Activated T-cell treated with anti-CD3 and anti-CD28 coated beads, Interleukin-2, amount 50 U/mL, for 4 hours (primary cell): Measurements from ENCODE around the gene STARD3. TPM values are rescaled to one million over a fixed set of nuclear protein-coding genes. Genes with fewer than 3 reads are reported as not detected.

Experiments
- ATAC-seq, 2 donors: fragments of 200-7000 bp; cut with Tn5 transposase; one replicate each; pipeline ENCODE4 v1.10.0; 2021
- DNase-seq: peaks from one replicate; pipeline ENCODE4 v3.0.0-alpha.2; 2020
- H3K27me3 Mint-ChIP-seq: one replicate; pipeline ENCODE4 v1.8.0; 2021; ENCODE audit warnings: low read depth, mixed read lengths
- H3K36me3 Mint-ChIP-seq: one replicate; pipeline ENCODE4 v1.8.0; 2022; ENCODE audit warnings: mixed read lengths; ENCODE audit not compliant: insufficient read depth
- H3K4me1 Mint-ChIP-seq: one replicate; pipeline ENCODE4 v1.8.0; 2021; ENCODE audit warnings: low read depth, mixed read lengths
- H3K4me3 Mint-ChIP-seq: one replicate; pipeline ENCODE4 v1.8.0; 2021; ENCODE audit warnings: mild to moderate bottlenecking, moderate library complexity, mixed read lengths
- H3K9me3 Mint-ChIP-seq: one replicate; pipeline ENCODE4 v1.8.0; 2021; ENCODE audit warnings: mixed read lengths
- total RNA-seq, 3 donors: library from RNA; stranded (reverse); gene quantifications; one replicate each; pipeline ENCODE4 v1.2.1, GENCODE V29; 2021

STARD3 gene
- total RNA-seq, 3 donors from 2014 or later: 66.0 to 67.1 (median 66.4) TPM

DNA sequence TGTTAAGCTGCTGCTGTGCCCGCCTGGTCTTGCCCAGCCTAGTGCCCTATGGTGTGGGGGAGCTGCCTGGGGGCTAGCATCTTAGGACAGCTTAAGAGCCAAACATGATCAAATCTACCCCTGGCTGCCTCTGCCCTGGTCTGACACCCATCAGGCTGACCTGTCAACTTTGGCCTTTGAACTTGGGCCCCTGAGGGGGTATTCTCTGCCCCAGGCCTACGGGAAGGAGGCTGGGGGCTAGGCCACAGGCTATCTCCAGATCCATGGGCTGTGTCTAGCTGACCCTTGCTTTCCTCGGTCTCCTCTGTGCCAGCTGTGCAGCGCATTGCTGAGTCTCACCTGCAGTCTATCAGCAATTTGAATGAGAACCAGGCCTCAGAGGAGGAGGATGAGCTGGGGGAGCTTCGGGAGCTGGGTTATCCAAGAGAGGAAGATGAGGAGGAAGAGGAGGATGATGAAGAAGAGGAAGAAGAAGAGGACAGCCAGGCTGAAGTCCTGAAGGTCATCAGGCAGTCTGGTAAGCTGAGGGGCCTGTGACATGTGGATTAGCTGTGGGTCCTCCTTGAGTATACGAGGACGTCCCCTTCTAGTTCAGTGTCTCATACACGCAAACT, 3.3 kb upstream of the STARD3 start:
- no peaks in the 10 kb centered on the region for H3K9me3 Mint-ChIP-seq
- no peak overlapping the region for H3K4me3 Mint-ChIP-seq
- H3K27me3 Mint-ChIP-seq: peaks cover 5% of the 10 kb centered on the region
- H3K4me1 Mint-ChIP-seq: peaks cover 23% of the 10 kb centered on the region
- no peak for DNase-seq
- no peak for ATAC-seq
- H3K36me3 Mint-ChIP-seq: peaks cover 2% of the 10 kb centered on the region

DNA sequence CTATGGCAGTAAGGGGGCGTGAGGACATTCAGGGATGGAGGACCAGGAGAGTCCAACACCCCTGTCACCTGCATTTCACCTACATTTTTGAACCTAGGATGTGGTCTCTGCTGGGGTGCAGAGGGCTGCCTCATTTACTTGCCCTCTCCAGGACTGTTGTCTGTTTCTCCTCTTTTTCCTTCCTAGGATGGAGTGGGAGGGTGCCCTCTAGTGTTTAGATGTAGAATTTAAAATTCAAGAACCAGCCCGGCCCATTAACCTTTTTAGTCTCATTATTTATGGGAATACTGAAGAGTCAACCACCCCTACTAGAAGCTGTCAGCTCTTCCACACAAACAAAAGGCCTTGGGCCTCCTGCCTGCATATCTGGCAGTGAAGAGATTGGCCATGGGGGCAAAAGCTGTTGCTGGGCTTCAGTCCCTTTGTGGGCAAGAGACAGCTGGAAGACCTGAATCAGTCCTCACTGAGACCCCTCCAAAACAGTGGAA, 2.5 kb upstream of the STARD3 start:
- ATAC-seq (no peak), DNase-seq (no peak)
- H3K9me3 Mint-ChIP-seq: no peaks in the 10 kb centered on the region
- peaks cover 2% of the 10 kb centered on the region for H3K36me3 Mint-ChIP-seq
- peaks cover 2% of the 10 kb centered on the region for H3K27me3 Mint-ChIP-seq
- peaks cover 30% of the 10 kb centered on the region for H3K4me1 Mint-ChIP-seq
- no peak overlapping the region for H3K4me3 Mint-ChIP-seq

DNA sequence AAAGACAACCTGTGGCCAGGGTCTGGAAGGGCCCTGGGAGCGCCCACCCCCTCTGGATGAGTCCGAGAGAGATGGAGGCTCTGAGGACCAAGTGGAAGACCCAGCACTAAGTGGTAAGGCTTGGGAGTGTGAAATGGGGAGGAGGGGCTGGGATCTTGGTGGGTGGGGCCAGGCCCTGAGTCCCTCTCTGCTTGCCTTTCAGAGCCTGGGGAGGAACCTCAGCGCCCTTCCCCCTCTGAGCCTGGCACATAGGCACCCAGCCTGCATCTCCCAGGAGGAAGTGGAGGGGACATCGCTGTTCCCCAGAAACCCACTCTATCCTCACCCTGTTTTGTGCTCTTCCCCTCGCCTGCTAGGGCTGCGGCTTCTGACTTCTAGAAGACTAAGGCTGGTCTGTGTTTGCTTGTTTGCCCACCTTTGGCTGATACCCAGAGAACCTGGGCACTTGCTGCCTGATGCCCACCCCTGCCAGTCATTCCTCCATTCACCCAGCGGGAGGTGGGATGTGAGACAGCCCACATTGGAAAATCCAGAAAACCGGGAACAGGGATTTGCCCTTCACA, 1.2 kb upstream of the STARD3 start:
- Mint-ChIP-seq H3K36me3 (peaks cover 2% of the 10 kb centered on the region), H3K4me3 (peak overlapping the region; percentile 96), H3K4me1 (peaks cover 40% of the 10 kb centered on the region), H3K27me3 (peaks cover 1% of the 10 kb centered on the region), H3K9me3 (no peaks in the 10 kb centered on the region)
- no peak for DNase-seq
- ATAC-seq: no peak

DNA sequence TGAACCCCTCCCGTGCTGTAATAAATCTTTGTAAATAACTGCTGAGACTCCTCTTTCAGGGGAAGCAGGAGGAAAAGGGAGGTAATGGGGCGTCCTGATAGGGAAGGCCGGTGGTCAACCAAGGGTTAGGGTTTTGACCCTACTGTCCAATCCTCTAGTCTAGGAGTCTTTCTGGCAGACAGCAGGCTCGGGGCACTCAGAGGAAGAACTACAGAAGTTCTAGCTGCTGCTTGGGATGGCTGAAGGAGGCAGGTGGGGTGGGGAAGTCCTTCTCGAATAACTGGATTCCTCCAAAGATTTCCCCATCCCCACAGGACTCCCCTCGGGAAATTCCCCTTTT, 387 bp upstream of the STARD3 start:
- no peak for DNase-seq
- Mint-ChIP-seq H3K27me3 (no peaks in the 10 kb centered on the region), H3K4me3 (peak overlapping the region; percentile 96), H3K36me3 (peaks cover 2% of the 10 kb centered on the region), H3K4me1 (peaks cover 47% of the 10 kb centered on the region), H3K9me3 (no peaks in the 10 kb centered on the region)
- peak in 1 of 2 donors; percentile 1 for ATAC-seq

DNA sequence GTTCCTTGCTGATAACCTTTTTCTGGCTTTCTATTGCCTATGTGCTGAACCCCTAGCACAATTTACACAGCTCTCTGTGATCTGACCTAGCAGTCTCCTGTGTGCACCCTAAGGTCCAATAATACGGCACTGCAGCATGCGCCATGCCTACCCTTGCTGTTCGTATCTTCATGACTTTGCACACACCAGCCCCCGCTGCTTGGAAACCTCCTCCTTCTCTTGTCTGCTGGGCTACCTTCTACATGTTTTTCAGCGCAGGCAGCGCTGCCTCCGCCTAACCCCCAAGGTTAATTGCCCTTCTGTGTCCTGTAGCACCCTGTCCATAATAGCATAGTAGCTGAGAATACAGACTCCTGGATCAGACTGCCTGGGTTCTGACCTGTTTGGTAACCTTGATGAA, 1.4 kb downstream of the STARD3 start:
- DNase-seq: no peak
- Mint-ChIP-seq H3K4me1 (peaks cover 62% of the 10 kb centered on the region), H3K27me3 (no peaks in the 10 kb centered on the region), H3K4me3 (peak overlapping the region; percentile 96), H3K9me3 (no peaks in the 10 kb centered on the region), H3K36me3 (peaks cover 2% of the 10 kb centered on the region)
- no peak for ATAC-seq

DNA sequence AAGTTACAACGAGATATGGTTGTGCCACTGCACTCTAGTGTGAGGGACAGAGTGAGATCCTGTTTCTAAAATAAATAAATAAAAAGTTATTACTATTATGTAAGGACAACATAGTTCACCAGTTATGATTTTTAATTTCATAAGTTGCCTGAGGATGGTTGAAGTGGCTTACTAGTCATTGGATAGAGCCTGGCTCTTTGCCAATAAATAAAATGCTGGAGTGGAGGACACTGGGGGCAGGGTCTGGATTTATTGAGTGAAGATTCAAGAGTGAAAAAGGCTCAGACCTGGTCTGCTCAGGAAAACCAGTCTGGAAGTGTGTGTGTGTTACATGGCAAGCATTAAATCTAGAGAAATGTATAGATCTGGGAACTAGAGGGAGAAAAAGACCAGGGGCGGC, 2.1 kb downstream of the STARD3 start:
- ATAC-seq (no peak), DNase-seq (no peak)
- Mint-ChIP-seq H3K27me3 (no peaks in the 10 kb centered on the region), H3K4me3 (no peak overlapping the region), H3K9me3 (no peaks in the 10 kb centered on the region), H3K36me3 (peaks cover 2% of the 10 kb centered on the region), H3K4me1 (peaks cover 69% of the 10 kb centered on the region)

DNA sequence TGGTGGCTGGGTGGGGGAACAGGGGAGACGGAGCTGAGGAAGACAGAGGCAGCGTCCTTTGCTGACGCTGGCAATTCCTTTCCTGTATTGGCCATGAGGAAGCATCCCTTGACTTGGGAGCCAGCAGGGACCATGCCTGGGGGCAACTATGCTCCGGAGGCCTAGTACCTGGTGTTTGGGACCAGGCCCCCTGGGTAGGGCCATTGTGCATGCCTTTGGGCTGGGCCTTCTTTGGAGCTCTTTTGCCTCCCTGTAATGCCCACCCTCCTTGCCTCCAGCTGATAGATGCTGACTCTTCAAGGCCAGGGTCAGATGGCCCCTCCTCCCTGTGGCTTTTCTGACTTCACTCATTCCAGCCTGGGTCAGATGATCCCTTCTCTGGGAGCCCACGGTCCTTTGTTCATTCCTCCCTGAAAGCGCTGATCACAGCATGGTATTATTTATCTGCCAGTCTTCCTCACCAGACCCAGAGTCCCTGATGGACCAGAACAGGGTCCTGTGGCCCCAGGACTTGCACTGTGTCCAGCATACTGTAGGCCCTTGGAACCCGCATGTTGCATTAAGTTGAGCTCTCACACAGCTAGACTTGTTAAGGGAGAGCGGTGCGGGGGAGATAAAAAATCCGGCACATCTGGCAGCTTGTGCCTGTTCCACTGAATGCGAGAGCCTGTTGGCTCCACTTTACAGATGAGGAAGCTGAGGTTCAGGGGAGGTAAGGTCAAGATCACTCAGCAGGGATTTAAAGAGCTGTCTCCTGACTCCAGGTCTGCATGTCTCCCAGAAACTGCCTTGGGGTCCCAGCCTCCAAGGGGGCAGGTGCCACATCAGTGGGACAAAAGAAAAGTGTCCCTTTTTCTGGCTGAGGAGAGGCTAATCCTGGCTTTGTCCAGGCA, 2.9 kb downstream of the STARD3 start:
- Mint-ChIP-seq H3K27me3 (no peaks in the 10 kb centered on the region), H3K4me3 (peak overlapping the region; percentile 55), H3K4me1 (peaks cover 68% of the 10 kb centered on the region), H3K9me3 (no peaks in the 10 kb centered on the region), H3K36me3 (peaks cover 2% of the 10 kb centered on the region)
- ATAC-seq: no peak
- DNase-seq: no peak

DNA sequence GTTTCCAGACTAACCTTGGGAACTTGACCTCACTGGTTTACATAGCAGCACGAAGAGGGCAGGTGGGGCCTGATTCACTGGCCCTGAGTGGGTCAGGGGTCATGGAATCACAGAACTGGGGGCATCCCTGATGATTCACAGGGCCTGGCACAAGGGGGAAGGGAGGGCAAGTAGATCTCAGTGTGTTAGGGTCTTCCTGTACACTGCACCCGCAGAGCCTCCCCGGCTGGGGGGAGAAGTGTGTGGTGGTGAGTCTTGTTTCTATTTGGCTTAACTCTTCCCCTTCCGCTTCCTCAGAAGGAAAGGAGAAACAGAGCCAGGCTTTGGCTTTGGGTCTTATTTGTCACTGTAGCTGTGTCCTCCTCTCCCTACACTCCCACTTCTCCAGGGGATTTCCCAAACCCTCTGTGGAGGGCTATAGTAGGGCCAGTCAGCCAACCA, 3.7 kb downstream of the STARD3 start:
- H3K36me3 Mint-ChIP-seq: peaks cover 2% of the 10 kb centered on the region
- no peak for DNase-seq
- H3K9me3 Mint-ChIP-seq: no peaks in the 10 kb centered on the region
- peaks cover 74% of the 10 kb centered on the region for H3K4me1 Mint-ChIP-seq
- no peak overlapping the region for H3K4me3 Mint-ChIP-seq
- ATAC-seq: no peak
- no peaks in the 10 kb centered on the region for H3K27me3 Mint-ChIP-seq

DNA sequence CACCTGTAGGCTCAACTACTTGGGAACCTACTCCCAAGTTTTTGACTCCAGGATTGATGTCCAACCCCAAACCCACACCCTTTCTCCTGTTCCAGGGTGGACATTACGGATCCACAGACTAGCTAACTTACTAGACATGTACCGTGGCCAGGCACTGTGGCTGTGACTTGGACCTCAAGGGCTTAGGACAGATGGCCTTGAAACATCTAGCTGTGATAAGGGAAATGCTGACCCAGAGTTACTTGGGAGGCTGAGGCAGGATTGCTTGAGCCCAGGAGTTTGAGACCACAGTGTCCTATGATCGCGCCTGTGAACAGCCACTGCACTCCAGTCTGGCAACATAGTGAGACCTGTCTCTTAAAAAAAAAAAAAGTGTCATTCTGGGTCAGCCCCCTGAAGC, 4.2 kb downstream of the STARD3 start:
- no peaks in the 10 kb centered on the region for H3K27me3 Mint-ChIP-seq
- H3K4me3 Mint-ChIP-seq: no peak overlapping the region
- H3K36me3 Mint-ChIP-seq: peaks cover 2% of the 10 kb centered on the region
- no peaks in the 10 kb centered on the region for H3K9me3 Mint-ChIP-seq
- ATAC-seq: no peak
- no peak for DNase-seq
- peaks cover 74% of the 10 kb centered on the region for H3K4me1 Mint-ChIP-seq

DNA sequence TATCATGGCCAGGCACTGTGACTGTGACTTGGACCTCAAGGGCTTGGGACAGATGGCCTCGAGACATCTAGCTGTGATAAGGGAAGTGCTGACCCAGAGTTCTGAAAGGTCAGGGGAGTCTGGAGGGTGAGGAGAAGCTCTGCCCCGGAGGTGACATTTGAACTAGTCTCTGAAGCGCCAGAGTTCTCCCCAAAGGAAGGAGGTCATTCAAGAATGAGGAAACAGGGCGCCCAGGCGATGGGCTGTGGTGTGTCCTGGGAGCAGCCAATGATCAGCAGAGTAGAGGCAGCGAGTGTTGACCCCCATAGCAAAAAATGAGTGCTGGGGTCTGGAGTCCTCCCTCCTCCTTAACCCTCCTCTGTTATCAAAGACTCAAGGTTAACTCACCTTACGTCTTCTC, 4.9 kb downstream of the STARD3 start:
- Mint-ChIP-seq H3K9me3 (no peaks in the 10 kb centered on the region), H3K27me3 (no peaks in the 10 kb centered on the region)

DNA sequence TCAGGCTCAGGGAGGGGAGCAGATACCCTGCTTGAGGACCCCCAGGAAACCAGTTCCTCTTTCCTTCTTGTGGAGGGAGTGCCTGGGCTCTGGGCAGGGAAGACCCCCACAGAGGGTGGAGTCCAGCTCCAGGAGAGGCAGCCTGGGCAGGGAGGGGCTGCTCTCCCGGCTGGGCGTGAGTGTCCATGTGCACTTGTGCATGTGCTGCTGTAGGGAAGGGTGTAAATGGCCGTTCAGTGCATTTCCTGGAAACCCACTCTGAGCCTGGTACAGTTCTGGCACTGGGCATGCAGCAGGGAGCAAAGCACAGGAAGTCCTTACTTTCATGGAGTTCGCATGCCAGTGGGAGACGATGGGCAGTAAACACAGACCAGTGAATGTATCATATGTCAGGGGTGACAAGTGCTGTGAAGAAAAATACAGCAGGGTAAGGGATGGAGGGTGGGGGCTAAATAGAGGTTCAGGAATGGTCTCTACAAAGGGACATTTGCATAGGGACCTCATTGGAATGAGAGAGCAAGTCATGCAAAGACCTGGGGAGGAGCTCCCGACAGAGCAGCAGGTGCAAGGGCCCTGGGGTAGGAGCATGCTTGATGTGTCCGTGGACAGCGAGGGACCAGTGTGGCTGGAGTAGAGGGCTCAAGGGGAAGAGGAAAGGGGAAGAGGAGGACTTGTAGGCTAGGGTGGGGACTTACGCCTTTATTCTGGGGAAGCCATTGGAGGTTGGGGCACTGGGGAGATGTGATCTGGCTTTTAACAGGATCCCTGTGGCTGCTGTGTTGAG, 5.5 kb downstream of the STARD3 start:
- no peak overlapping the region for H3K4me3 Mint-ChIP-seq
- peaks cover 2% of the 10 kb centered on the region for H3K36me3 Mint-ChIP-seq
- H3K4me1 Mint-ChIP-seq: peaks cover 70% of the 10 kb centered on the region
- no peaks in the 10 kb centered on the region for H3K9me3 Mint-ChIP-seq
- ATAC-seq: no peak
- no peaks in the 10 kb centered on the region for H3K27me3 Mint-ChIP-seq
- no peak for DNase-seq

More for the DNA sequence above, 4.9 kb downstream of the STARD3 start:
- peaks cover 70% of the 10 kb centered on the region for H3K4me1 Mint-ChIP-seq
- ATAC-seq: no peak
- no peak overlapping the region for H3K4me3 Mint-ChIP-seq
- DNase-seq: no peak
- H3K36me3 Mint-ChIP-seq: peaks cover 2% of the 10 kb centered on the region

DNA sequence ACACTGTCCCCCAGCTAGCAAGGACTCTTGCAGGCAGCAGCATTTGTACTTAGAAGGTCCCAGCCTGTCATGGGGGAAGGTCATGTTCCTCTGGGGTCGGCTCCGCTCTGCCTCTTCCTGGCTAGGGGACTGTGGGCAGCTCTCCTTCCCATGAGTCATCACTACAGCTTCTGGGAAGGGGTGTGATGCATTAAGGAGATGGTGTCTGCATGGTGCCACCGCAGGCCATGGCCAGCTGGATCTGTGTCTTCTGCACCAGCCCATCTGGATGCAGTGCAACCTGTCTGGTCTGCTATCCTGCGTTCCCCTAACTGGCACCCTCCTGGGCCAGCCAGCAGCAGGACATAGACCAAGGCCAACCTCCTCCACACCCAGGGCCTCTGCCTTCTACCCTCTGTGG, 6.3 kb downstream of the STARD3 start:
- no peak overlapping the region for H3K4me3 Mint-ChIP-seq
- H3K4me1 Mint-ChIP-seq: peaks cover 64% of the 10 kb centered on the region
- no peak for ATAC-seq
- H3K9me3 Mint-ChIP-seq: no peaks in the 10 kb centered on the region
- DNase-seq: no peak
- H3K27me3 Mint-ChIP-seq: no peaks in the 10 kb centered on the region
- no peaks in the 10 kb centered on the region for H3K36me3 Mint-ChIP-seq

DNA sequence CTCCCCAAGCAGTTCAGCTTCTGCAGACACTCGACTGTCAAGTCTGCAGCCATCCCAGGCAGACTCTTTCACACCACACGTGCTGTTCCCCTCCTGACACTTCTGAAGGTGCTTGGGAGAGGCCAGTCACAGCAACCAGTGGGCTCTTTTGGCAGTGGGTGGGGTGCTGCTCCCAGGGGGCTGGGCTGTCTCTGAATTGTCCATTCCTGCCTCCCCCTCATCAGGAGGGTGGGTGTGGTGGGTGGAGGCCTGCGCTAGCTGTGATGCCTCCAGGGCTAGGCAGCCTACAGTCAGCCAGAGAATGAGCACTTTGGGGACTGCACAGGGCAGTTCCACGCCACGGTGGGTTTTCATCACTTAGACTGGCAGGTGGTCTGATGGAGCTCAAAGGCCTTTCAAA, 10.3 kb downstream of the STARD3 start:
- Mint-ChIP-seq H3K27me3 (no peaks in the 10 kb centered on the region), H3K36me3 (peaks cover 9% of the 10 kb centered on the region), H3K9me3 (no peaks in the 10 kb centered on the region), H3K4me3 (no peak overlapping the region), H3K4me1 (peaks cover 55% of the 10 kb centered on the region)
- ATAC-seq (no peak), DNase-seq (no peak)
